SU-DHL-6 (cell line): Measurements from ENCODE around the gene THSD4.

ENCODE experiments used
- CTCF ChIP-seq: fragments of 200-600 bp; sonication (generic); IDR thresholded peaks from one replicate; pipeline ENCODE4 v1.5.1; 2017; ENCODE audit warnings: antibody characterized with exemption, mild to moderate bottlenecking, low read length, moderate library complexity; ENCODE audit not compliant: insufficient read depth, poor library complexity, severe bottlenecking
- EZH2phosphoT487 ChIP-seq: fragments of 200-600 bp; sonication (generic), shearing (Covaris generic); conservative IDR thresholded peaks from 2 replicates; pipeline ENCODE4 v1.6.1; 2018; ENCODE audit warnings: mild to moderate bottlenecking, antibody characterized with exemption, low read length, moderate library complexity, mixed read lengths

- TF ChIP-seq CTCF (no peak), EZH2phosphoT487 (no peak)
Measured at GRCh38 chr15:71736286-71736947, 621.1 kb downstream of the THSD4 start.
